Stimulated activated naive CD4-positive, alpha-beta T cell (primary cell): Measurements from ENCODE around the gene KIAA1755.

ENCODE experiments used
- DNase-seq, 6 experiments: peaks; one replicate each; lab custom pipeline; 2025; lab: John Stamatoyannopoulos, UW

The KIAA1755 gene

GRCh38 chr20:38203981-38204357 lies 56.6 kb downstream of the KIAA1755 start:
- no peak for DNase-seq

- DNase-seq = no peak
Measured at GRCh38 chr20:38203337-38203980, 57.1 kb downstream of the KIAA1755 start.

- no peak for DNase-seq
Measured at GRCh38 chr20:38202982-38203293, 57.6 kb downstream of the KIAA1755 start.

- no peak for DNase-seq
Measured at GRCh38 chr20:38202153-38202981, 58.2 kb downstream of the KIAA1755 start.

GRCh38 chr20:38201356-38201755 lies 59.2 kb downstream of the KIAA1755 start:
- no peak for DNase-seq

- DNase-seq = no peak
Measured at GRCh38 chr20:38200646-38201045, 59.9 kb downstream of the KIAA1755 start.

GRCh38 chr20:38199501-38200390 lies 60.8 kb downstream of the KIAA1755 start:
- DNase-seq = no peak

- no peak for DNase-seq
Measured at GRCh38 chr20:38198238-38198861, 62.2 kb downstream of the KIAA1755 start.

- no peak for DNase-seq
Measured at GRCh38 chr20:38197619-38198018, 62.9 kb downstream of the KIAA1755 start.

- DNase-seq = no peak
Measured at GRCh38 chr20:38197217-38197616, 63.3 kb downstream of the KIAA1755 start.

- no peak for DNase-seq
Measured at GRCh38 chr20:38196592-38196991, 63.9 kb downstream of the KIAA1755 start.

GRCh38 chr20:38196076-38196475 lies 64.5 kb downstream of the KIAA1755 start:
- DNase-seq = no peak

GRCh38 chr20:38195521-38195920 lies 65.0 kb downstream of the KIAA1755 start:
- no peak for DNase-seq

GRCh38 chr20:38194971-38195504 lies 65.5 kb downstream of the KIAA1755 start:
- no peak for DNase-seq

GRCh38 chr20:38193586-38194105 lies 66.9 kb downstream of the KIAA1755 start:
- DNase-seq = no peak

- DNase-seq = no peak
Measured at GRCh38 chr20:38192323-38192885, 68.1 kb downstream of the KIAA1755 start.

GRCh38 chr20:38191654-38192053 lies 68.9 kb downstream of the KIAA1755 start:
- no peak for DNase-seq

- no peak for DNase-seq
Measured at GRCh38 chr20:38190936-38191371, 69.6 kb downstream of the KIAA1755 start.

- DNase-seq = no peak
Measured at GRCh38 chr20:38190166-38190565, 70.4 kb downstream of the KIAA1755 start.

GRCh38 chr20:38187517-38187916 lies 73.0 kb downstream of the KIAA1755 start:
- no peak for DNase-seq

- no peak for DNase-seq
Measured at GRCh38 chr20:38186788-38187221, 73.7 kb downstream of the KIAA1755 start.
